Ishikawa (cell line): ENCODE measurements around the gene ZNF618.

Experiments
- EP300 ChIP-seq: IDR thresholded peaks from 2 replicates; pipeline ENCODE4 v1.6.1; 2012; ENCODE audit warnings: borderline replicate concordance
- NFIC ChIP-seq: IDR thresholded peaks from 2 replicates; pipeline ENCODE4 v1.6.1; 2012
- RAD21 ChIP-seq: IDR thresholded peaks from 2 replicates; pipeline ENCODE4 v1.6.1; 2012; ENCODE audit warnings: low read depth
- TAF1 ChIP-seq: IDR thresholded peaks from 2 replicates; pipeline ENCODE4 v1.6.1; 2012; ENCODE audit warnings: low read depth, mild to moderate bottlenecking
- TCF12 ChIP-seq: IDR thresholded peaks from 2 replicates; pipeline ENCODE4 v1.6.1; 2012; ENCODE audit warnings: low read depth
- TEAD4 ChIP-seq: IDR thresholded peaks from 2 replicates; pipeline ENCODE4 v1.6.1; 2012
- ZBTB7A ChIP-seq: IDR thresholded peaks from 2 replicates; pipeline ENCODE4 v1.6.1; 2012; ENCODE audit warnings: low read depth
- TF ChIP-seq, protein P1 (sequence below): IDR thresholded peaks from 2 replicates; pipeline ENCODE4 v1.6.1; 2012
- TF ChIP-seq, protein P2 (sequence below): IDR thresholded peaks from 2 replicates; pipeline ENCODE4 v1.6.1; 2012; ENCODE audit warnings: low read depth, mild to moderate bottlenecking

DNA sequence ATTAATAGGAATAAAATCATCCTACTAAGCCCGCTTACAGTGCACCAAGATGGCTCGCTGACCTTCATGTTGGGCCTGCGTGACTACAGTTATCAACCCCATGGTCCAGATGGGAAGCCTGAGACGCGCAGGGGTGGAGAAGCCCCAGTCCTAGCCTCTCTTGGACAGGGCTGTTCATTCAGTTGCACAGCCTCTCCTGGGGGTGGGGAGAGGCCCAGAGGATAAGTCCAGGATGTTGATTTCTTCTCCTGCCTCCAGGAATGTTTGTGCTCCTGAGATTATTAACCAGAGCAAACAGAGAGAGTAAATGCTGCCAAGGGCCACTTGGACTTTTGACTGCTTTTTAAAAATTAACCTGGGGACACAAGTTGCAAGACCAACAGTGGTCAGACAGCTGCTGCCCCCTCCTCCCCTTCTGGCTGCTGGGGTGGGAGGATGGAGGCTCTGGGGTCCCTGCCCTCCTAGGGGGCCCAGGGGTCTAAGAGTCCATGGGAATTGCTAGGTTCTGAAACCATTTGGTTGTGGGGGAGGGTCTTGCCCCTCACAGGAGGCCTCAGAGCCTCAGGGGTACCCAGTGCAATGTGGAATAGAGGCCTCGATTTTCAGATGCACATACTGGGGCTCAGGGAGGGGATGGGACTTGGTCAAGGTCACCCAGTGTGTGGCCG is 204.8 kb downstream of the ZNF618 start:
- no peak for TF ChIP-seq TAF1
- TF ChIP-seq EP300 = no peak
- TF ChIP-seq, protein P1, sequence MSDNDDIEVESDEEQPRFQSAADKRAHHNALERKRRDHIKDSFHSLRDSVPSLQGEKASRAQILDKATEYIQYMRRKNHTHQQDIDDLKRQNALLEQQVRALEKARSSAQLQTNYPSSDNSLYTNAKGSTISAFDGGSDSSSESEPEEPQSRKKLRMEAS = no peak
- no peak for TF ChIP-seq TEAD4
- no peak for TF ChIP-seq ZBTB7A
- TF ChIP-seq, protein P2, sequence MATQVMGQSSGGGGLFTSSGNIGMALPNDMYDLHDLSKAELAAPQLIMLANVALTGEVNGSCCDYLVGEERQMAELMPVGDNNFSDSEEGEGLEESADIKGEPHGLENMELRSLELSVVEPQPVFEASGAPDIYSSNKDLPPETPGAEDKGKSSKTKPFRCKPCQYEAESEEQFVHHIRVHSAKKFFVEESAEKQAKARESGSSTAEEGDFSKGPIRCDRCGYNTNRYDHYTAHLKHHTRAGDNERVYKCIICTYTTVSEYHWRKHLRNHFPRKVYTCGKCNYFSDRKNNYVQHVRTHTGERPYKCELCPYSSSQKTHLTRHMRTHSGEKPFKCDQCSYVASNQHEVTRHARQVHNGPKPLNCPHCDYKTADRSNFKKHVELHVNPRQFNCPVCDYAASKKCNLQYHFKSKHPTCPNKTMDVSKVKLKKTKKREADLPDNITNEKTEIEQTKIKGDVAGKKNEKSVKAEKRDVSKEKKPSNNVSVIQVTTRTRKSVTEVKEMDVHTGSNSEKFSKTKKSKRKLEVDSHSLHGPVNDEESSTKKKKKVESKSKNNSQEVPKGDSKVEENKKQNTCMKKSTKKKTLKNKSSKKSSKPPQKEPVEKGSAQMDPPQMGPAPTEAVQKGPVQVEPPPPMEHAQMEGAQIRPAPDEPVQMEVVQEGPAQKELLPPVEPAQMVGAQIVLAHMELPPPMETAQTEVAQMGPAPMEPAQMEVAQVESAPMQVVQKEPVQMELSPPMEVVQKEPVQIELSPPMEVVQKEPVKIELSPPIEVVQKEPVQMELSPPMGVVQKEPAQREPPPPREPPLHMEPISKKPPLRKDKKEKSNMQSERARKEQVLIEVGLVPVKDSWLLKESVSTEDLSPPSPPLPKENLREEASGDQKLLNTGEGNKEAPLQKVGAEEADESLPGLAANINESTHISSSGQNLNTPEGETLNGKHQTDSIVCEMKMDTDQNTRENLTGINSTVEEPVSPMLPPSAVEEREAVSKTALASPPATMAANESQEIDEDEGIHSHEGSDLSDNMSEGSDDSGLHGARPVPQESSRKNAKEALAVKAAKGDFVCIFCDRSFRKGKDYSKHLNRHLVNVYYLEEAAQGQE = no peak
- no peak for TF ChIP-seq TCF12
- TF ChIP-seq RAD21 = no peak
- TF ChIP-seq NFIC = no peak
